Kidney (tissue), 14 donors: ENCODE measurements around the gene OR51V1. TPM values are rescaled to one million over a fixed set of nuclear protein-coding genes. Genes with fewer than 3 reads are reported as not detected.

ENCODE experiments used
- DNase-seq, 5 donors: peaks; one replicate each; pipeline ENCODE4 v3.0.0-alpha.2; 2013 to 2020
- FAIRE-seq: peaks from 2 replicates; lab custom pipeline; 2012; peaks lifted over from hg19 to GRCh38; lab: Jason Lieb, UNC
- H3K27ac ChIP-seq, 2 donors: one replicate each; pipeline ENCODE4 v1.7.0; 2013; ENCODE audit warnings: low read depth in 2 of 2, low read length in 2 of 2, inconsistent platforms in 1 of 2
- H3K27me3 ChIP-seq: one replicate; pipeline ENCODE4 v1.7.1; 2013; ENCODE audit warnings: low read length, inconsistent platforms; ENCODE audit not compliant: control insufficient read depth, insufficient read depth
- H3K36me3 ChIP-seq, 3 donors: one replicate each; pipeline versions ENCODE4 v1.7.0 to v1.7.1; 2013; ENCODE audit warnings: low read length in 3 of 3, control low read depth in 1 of 3, inconsistent platforms in 1 of 3; ENCODE audit not compliant: insufficient read depth in 3 of 3, control insufficient read depth in 2 of 3
- H3K4me1 ChIP-seq, 3 donors: one replicate each; pipeline versions ENCODE4 v1.7.0 to v1.7.1; 2013; ENCODE audit warnings: low read length in 3 of 3, inconsistent platforms in 1 of 3, low read depth in 1 of 3; ENCODE audit not compliant: control insufficient read depth in 2 of 3, insufficient read depth in 2 of 3
- H3K4me3 ChIP-seq, 3 donors: one replicate each; pipeline versions ENCODE4 v1.7.0 to v1.8.1; 2013; ENCODE audit warnings: low read length in 3 of 3, control low read depth in 1 of 3, inconsistent platforms in 1 of 3
- H3K9ac ChIP-seq, 3 donors: one replicate each; pipeline versions ENCODE4 v1.7.0 to v1.7.1; 2013; ENCODE audit warnings: low read length in 3 of 3, control low read depth in 1 of 3, inconsistent platforms in 1 of 3
- H3K9me3 ChIP-seq, 3 donors: one replicate each; pipeline versions ENCODE4 v1.7.0 to v1.7.1; 2013; ENCODE audit warnings: low read length in 3 of 3, control low read depth in 1 of 3, inconsistent platforms in 1 of 3; ENCODE audit not compliant: control insufficient read depth in 2 of 3, insufficient read depth in 1 of 3
- intact Hi-C: fragments of 100-400 bp; cut with DNase I; formaldehyde crosslinking; loops from one replicate; pipeline ENCODE4 v1.11.1; 2022
- polyA plus RNA-seq: library from polyadenylated mRNA; stranded (reverse); fragments of 350-450 nt; fragmentation: Illumina TruSeq; extraction: RNeasy Lipid Tissue Mini Kit (QIAGEN cat#74804); gene quantifications from one replicate; pipeline ENCODE4 v1.2.3, GENCODE V29; 2014; ENCODE audit warnings: low read depth, low replicate concordance; ENCODE audit not compliant: insufficient read depth
- total RNA-seq: library from RNA; stranded (reverse); fragmentation: NEBNext Ultra II Directional; extraction: Animal tissue kit (Norgen Biotek cat#: 25700); gene quantifications from one replicate; pipeline ENCODE4 v1.2.1, GENCODE V29; 2021
- TF ChIP-seq, protein P1 (sequence below): IDR thresholded peaks from 3 replicates; pipeline ENCODE4 v1.5.1; 2012; ENCODE audit warnings: mild to moderate bottlenecking, moderate library complexity, borderline replicate concordance; ENCODE audit not compliant: insufficient read depth; ENCODE audit errors: extremely low read depth
- donor health status: control.
- donor health status: control.
- donor health status: control.
- donor health status: control.
- donor health status: control.
- donor health status: DM: yes; HTN: yes; CAD: no.
- donor health status: Normal renal cell carcinoma (clear cell type).

The OR51V1 gene
- total and polyA plus RNA-seq, 2 donors from 2014 or later = not detected

DNA sequence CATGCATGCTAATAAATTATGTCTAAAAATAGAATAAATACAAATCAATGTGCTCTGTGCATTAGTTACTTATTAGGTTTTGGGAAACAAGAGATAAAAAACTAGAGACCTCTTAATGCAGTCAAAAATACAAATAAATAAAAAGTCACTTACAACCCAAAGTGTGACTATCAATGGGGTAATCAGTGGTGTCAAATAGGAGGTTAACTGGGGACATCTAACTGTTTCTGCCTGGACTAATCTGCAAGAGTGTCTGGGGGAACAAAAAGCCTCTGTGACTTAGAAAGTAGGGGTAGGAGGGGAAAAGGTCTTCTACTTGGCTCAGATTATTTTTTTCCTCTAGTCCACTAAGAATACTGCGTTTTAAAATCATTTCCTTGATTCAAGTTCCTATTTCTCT, 27.2 kb upstream of the OR51V1 start:
- no peak for DNase-seq
- intact Hi-C loops = no loop called here

DNA sequence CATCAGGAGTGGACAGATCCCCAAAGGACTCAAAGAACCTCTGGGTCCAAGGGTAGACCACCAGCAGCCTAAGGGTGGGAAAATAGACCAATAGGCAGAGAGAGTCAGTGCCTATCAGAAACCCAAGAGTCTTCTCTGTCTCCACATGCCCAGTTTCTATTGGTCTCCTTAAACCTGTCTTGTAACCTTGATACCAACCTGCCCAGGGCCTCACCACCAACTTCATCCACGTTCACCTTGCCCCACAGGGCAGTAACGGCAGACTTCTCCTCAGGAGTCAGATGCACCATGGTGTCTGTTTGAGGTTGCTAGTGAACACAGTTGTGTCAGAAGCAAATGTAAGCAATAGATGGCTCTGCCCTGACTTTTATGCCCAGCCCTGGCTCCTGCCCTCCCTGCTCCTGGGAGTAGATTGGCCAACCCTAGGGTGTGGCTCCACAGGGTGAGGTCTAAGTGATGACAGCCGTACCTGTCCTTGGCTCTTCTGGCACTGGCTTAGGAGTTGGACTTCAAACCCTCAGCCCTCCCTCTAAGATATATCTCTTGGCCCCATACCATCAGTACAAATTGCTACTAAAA, 26.3 kb upstream of the OR51V1 start, which contains the start of gene HBB:
Gene HBB, minus strand, starts transcription at position 340 of the 579 bp plus-strand sequence. Its CDS starts 50 bp downstream, at position 290.
- no peak for FAIRE-seq
- intact Hi-C loops = no loop called here

More for the DNA sequence above, 27.2 kb upstream of the OR51V1 start:
- no peaks in the 10 kb centered on the region for H3K36me3 ChIP-seq
- H3K9ac ChIP-seq = no peak overlapping the region
- H3K4me1 ChIP-seq = no peaks in the 10 kb centered on the region
- no peak for FAIRE-seq
- no peaks in the 10 kb centered on the region for H3K27me3 ChIP-seq
- no peak overlapping the region for H3K4me3 ChIP-seq
- no peaks in the 10 kb centered on the region for H3K9me3 ChIP-seq
- no peak overlapping the region for H3K27ac ChIP-seq
- TF ChIP-seq, protein P1, sequence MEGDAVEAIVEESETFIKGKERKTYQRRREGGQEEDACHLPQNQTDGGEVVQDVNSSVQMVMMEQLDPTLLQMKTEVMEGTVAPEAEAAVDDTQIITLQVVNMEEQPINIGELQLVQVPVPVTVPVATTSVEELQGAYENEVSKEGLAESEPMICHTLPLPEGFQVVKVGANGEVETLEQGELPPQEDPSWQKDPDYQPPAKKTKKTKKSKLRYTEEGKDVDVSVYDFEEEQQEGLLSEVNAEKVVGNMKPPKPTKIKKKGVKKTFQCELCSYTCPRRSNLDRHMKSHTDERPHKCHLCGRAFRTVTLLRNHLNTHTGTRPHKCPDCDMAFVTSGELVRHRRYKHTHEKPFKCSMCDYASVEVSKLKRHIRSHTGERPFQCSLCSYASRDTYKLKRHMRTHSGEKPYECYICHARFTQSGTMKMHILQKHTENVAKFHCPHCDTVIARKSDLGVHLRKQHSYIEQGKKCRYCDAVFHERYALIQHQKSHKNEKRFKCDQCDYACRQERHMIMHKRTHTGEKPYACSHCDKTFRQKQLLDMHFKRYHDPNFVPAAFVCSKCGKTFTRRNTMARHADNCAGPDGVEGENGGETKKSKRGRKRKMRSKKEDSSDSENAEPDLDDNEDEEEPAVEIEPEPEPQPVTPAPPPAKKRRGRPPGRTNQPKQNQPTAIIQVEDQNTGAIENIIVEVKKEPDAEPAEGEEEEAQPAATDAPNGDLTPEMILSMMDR = no peak

DNA sequence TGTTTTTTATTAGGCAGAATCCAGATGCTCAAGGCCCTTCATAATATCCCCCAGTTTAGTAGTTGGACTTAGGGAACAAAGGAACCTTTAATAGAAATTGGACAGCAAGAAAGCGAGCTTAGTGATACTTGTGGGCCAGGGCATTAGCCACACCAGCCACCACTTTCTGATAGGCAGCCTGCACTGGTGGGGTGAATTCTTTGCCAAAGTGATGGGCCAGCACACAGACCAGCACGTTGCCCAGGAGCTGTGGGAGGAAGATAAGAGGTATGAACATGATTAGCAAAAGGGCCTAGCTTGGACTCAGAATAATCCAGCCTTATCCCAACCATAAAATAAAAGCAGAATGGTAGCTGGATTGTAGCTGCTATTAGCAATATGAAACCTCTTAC, 25.0 kb upstream of the OR51V1 start:
- Histone ChIP-seq H3K27me3 (no peaks in the 10 kb centered on the region), H3K9ac (no peak overlapping the region), H3K4me1 (no peaks in the 10 kb centered on the region), H3K9me3 (no peaks in the 10 kb centered on the region), H3K27ac (no peak overlapping the region), H3K4me3 (no peak overlapping the region), H3K36me3 (no peaks in the 10 kb centered on the region)
- FAIRE-seq = no peak
- TF ChIP-seq, protein P1 = no peak
- no peak for DNase-seq
- intact Hi-C loops = no loop called here

More for the DNA sequence above, 26.3 kb upstream of the OR51V1 start, which contains the start of gene HBB:
- TF ChIP-seq, protein P1 = no peak
- H3K27me3 ChIP-seq = no peaks in the 10 kb centered on the region
- H3K36me3 ChIP-seq = no peaks in the 10 kb centered on the region
- H3K4me1 ChIP-seq = no peaks in the 10 kb centered on the region
- H3K4me3 ChIP-seq = no peak within 1 kb of the TSS
- no peak for DNase-seq
- H3K27ac ChIP-seq = no peak within 1 kb of the TSS
- no peaks in the 10 kb centered on the region for H3K9me3 ChIP-seq
- H3K9ac ChIP-seq = no peak within 1 kb of the TSS
